A549 (cell line): ENCODE results near the gene CFAP43.

Source experiments
- BHLHE40 ChIP-seq: IDR thresholded peaks from 2 replicates; pipeline ENCODE4 v1.6.1; 2012; ENCODE audit warnings: low read depth, low read length, inconsistent platforms
- CTCF ChIP-seq: fragments of >200 bp; sonication (Bioruptor Twin); formaldehyde crosslinking; IDR thresholded peaks from 3 replicates; pipeline ENCODE4 v1.5.1; 2016
- FOSB ChIP-seq: fragments of 250-450 bp; sonication (Bioruptor Pico); IDR thresholded peaks from 2 replicates; pipeline ENCODE4 v1.5.0; 2020; ENCODE audit warnings: mild to moderate bottlenecking, moderate library complexity
- JUN ChIP-seq, 2 experiments: fragments of >200 bp; sonication (Bioruptor Twin); formaldehyde crosslinking; IDR thresholded peaks; 2 replicates in 1 of 2; 3 replicates in 1 of 2; pipeline ENCODE4 v1.6.1; 2016 to 2017
- POLR2A ChIP-seq: IDR thresholded peaks from 2 replicates; pipeline ENCODE4 v1.6.1; 2012; ENCODE audit warnings: mild to moderate bottlenecking, low read length
- RAD21 ChIP-seq, 2 experiments: fragments of >200 bp in 1 of 2; sonication (Bioruptor Twin) in 1 of 2; formaldehyde crosslinking in 1 of 2; IDR thresholded peaks in 1 of 2; conservative IDR thresholded peaks in 1 of 2; 2 replicates in 1 of 2; 3 replicates in 1 of 2; pipeline ENCODE4 v1.6.1; 2012 to 2018; ENCODE audit warnings: inconsistent platforms in 1 of 2
- TF ChIP-seq, protein P1 (sequence below): fragments of 200-600 bp; sonication (generic); IDR thresholded peaks from 2 replicates; pipeline ENCODE4 v1.6.1; 2016; ENCODE audit warnings: antibody characterized with exemption, mild to moderate bottlenecking, moderate library complexity

- TF ChIP-seq RAD21 (conservative IDR thresholded peaks at IDR 0.05 in 1 of 2, IDR thresholded peaks at IDR 0.05 in 1 of 2) = no peak
- TF ChIP-seq BHLHE40 = no peak
- no peak for TF ChIP-seq CTCF
- TF ChIP-seq POLR2A = no peak
- no peak for TF ChIP-seq JUN (IDR thresholded peaks at IDR 0.05)
- TF ChIP-seq, protein P1, sequence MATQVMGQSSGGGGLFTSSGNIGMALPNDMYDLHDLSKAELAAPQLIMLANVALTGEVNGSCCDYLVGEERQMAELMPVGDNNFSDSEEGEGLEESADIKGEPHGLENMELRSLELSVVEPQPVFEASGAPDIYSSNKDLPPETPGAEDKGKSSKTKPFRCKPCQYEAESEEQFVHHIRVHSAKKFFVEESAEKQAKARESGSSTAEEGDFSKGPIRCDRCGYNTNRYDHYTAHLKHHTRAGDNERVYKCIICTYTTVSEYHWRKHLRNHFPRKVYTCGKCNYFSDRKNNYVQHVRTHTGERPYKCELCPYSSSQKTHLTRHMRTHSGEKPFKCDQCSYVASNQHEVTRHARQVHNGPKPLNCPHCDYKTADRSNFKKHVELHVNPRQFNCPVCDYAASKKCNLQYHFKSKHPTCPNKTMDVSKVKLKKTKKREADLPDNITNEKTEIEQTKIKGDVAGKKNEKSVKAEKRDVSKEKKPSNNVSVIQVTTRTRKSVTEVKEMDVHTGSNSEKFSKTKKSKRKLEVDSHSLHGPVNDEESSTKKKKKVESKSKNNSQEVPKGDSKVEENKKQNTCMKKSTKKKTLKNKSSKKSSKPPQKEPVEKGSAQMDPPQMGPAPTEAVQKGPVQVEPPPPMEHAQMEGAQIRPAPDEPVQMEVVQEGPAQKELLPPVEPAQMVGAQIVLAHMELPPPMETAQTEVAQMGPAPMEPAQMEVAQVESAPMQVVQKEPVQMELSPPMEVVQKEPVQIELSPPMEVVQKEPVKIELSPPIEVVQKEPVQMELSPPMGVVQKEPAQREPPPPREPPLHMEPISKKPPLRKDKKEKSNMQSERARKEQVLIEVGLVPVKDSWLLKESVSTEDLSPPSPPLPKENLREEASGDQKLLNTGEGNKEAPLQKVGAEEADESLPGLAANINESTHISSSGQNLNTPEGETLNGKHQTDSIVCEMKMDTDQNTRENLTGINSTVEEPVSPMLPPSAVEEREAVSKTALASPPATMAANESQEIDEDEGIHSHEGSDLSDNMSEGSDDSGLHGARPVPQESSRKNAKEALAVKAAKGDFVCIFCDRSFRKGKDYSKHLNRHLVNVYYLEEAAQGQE = no peak
- no peak for TF ChIP-seq FOSB (CRISPR knock-in tag)
These were observed 36.5 kb downstream of the CFAP43 start for GRCh38 chr10:104195706-104196105.
